Measurements from ENCODE around the gene PDXP.

PDXP gene

DNA sequence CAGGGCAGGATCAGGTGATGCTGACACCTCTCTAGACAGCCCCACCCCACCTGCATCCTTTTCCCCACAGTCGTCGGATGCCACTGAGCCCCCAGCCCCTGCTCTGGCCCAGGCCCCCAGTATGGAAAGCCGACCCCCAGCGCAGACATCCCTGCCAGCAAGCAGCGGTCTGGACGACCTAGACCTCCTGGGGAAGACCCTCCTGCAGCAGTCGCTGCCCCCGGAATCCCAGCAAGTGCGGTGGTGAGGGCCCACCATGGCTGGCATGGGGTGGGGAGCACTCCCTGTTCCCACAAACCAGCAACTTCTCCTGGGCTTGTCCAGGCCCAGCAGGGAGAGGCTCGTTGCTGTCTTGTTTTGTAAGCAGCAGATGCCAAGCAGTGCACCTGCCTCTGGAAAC, 28.6 kb upstream of the PDXP start:
- DNase-seq (ENCODE audit: low spot score) = no peak

GRCh38 chr22:37630839-37631435, 27.6 kb upstream of the PDXP start:
- no peak for DNase-seq (ENCODE audit: low spot score)

DNA sequence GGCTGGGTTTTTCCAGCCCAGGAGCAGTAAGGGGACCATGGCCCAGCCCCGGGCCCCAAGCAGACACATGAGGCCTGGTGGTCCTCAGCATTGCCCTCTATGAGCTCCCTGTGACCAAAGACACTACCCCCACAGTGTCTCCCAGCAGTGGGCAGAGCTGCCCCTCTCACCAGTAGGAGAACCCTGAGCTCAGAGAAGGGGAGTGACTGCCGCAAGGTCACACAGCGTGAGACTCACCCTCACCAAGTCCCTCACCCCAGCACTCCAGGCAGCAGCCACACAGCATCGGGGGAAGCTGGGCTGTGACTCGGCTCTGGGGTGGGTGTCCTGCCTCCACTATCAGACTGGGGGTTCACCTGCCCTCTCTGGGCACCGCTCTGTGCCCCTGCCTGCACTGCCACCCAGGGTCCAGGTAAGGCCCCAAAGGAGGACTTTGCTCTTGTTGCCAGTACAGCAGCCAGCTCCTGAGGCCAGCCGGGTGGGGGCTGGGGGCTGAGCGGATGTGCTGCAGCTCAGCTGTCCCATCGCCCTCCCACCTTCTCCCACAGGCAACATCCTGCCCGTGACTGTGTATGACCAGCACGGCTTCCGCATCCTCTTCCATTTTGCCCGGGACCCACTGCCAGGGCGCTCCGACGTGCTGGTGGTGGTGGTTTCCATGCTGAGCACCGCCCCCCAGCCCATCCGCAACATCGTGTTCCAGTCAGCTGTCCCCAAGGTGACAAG, 26.9 kb upstream of the PDXP start:
- no peak for DNase-seq (ENCODE audit: low spot score)

DNA sequence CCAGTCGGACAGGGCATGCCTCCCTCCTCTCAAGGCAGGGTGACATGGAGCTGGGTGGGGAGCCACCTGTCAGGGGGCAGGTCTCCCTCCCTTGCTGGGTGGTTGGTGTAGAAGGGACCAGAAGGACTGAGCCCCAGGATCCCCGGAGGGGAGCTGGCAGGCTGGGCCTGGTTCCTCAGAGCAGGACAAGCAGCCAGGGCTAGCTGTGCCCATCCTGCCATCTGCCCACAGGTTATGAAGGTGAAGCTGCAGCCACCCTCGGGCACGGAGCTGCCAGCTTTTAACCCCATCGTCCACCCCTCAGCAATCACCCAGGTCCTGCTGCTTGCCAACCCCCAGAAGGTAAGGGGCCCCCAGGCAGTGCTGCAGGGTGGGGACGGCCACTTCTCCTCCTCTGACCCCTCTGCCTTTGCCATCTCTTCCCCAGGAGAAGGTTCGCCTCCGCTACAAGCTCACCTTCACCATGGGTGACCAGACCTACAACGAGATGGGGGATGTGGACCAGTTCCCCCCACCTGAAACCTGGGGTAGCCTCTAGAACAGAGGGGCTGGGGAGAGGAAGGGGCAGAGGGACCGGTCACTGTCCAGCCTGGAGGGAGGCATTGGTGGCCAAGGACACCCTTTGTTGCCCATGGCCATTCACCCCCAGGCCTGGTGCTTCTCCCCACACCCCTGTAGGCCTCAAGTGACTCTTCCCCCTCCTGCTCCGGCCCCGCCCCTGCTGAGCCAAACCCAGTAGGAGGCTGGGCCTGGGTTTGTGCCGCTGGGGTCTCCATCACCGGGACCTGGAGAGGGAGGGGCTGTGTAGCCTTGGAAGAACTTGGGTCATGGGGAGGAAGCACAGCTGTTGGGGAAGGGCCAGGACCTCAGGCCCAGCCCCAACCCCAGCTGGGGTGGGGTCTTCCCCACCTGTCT, 26.1 kb upstream of the PDXP start:
- DNase-seq (ENCODE audit: low spot score) = no peak

GRCh38 chr22:37633089-37633624, 25.4 kb upstream of the PDXP start:
- DNase-seq (ENCODE audit: low spot score) = no peak

- no peak for DNase-seq (ENCODE audit: low spot score)
Observed at GRCh38 chr22:37633625-37634416, 24.7 kb upstream of the PDXP start.

DNA sequence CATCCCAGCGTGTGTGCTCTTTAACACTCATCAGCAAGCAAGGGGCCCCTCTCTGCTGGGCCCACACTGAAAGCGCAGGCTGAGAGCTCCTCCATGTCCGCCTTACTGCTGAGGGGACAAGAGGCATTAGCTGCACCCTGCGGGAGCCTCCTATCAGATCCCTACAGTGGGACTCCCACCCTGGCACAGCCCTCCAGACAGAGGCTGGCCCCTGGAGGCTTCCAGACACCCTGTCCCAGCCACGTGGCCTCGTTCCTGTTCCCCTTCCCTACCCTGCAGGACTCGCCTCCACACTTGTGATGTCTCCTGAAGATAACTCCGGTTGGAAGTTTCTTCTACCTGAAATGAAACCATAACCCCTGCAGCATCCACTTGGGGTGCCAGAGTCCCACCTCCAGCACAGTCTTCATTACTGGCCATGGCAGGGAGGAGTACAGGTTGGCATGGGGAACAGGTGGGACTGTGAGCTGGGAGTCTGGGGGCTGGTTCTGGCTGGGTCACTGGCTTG, 24.1 kb upstream of the PDXP start:
- no peak for DNase-seq (ENCODE audit: low spot score)

GRCh38 chr22:37635157-37635556, 23.4 kb upstream of the PDXP start:
- no peak for DNase-seq (ENCODE audit: low spot score)

GRCh38 chr22:37636186-37636948, 22.2 kb upstream of the PDXP start:
- DNase-seq (ENCODE audit: low spot score) = no peak

GRCh38 chr22:37636949-37637273, 21.6 kb upstream of the PDXP start:
- no peak for DNase-seq (ENCODE audit: low spot score)

- DNase-seq (ENCODE audit: low spot score) = no peak
Observed at GRCh38 chr22:37638391-37639069, 20.0 kb upstream of the PDXP start.

DNA sequence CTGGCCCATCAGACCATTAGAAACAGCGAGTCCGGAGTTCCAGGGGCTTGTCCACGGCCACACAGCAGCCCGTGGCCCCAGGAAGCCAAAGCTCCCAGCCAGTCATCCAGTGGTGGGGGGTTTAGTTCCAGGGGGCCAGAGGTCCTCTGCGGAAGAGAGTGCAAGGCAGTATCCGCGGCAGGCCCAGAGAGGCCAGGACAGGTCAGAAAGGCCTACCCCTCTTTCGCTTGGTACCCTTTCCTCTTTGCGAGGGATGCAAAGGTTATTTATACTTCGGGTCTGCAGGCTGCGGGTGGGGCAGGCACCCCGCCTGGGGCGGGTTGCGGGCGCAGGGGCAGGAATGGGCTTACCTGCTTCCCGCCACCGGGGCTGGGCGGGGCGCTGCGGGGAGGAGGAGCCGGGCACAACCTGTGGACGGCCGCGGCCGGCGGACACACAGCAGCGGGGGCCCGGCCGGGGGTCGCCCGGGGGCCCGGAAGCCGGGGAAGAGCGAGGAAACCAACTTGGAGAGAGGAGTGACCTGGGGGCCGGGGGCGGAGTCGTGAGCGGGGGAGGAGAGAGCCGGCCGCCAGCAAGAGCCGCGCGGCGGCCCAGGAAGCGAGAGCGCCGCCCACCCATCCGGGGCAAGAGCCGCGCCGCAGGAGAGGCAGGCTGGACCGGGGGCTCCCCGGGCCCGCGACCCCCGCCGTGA, 19.3 kb upstream of the PDXP start, which contains the start of gene SH3BP1:
Gene SH3BP1 (plus strand): TSS at position 600 of the 691 bp plus-strand sequence. CDS start 119 bp downstream, outside the sequence.
- no peak for DNase-seq (ENCODE audit: low spot score)

- DNase-seq (ENCODE audit: low spot score) = no peak
Observed at GRCh38 chr22:37639771-37640590, 18.5 kb upstream of the PDXP start.

GRCh38 chr22:37640591-37641560, 17.6 kb upstream of the PDXP start:
- DNase-seq (ENCODE audit: low spot score) = no peak

- DNase-seq (ENCODE audit: low spot score) = no peak
Observed at GRCh38 chr22:37641561-37641949, 17.0 kb upstream of the PDXP start.

GRCh38 chr22:37643225-37643847, 15.2 kb upstream of the PDXP start:
- peak; percentile 81 for DNase-seq (ENCODE audit: low spot score)

DNA sequence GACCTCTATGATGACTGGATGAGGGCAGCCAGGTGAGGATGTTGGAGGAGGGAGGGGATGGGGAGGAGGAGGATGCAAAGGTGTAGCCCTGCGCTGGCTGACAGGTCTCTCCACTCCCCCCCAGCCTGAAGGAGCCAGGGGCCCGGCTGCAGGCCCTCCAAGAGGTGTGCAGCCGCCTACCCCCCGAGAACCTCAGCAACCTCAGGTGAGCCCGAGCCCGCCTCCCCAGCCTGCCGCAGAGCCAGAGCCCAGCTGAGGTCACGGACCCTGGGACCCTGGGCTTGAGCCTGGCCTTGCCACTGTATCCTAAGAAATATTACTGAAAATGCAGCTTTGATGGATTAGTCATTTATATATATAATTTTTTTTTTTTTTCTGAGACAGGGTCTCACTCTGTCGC, 11.2 kb upstream of the PDXP start:
- DNase-seq (ENCODE audit: low spot score) = no peak
